HepG2 (cell line): ENCODE results near the gene DCUN1D2. TPM values are rescaled to one million over a fixed set of nuclear protein-coding genes. Genes with fewer than 3 reads are reported as not detected.
A peak's percentile ranks its signal among the peaks of the same experiment; 100 is the strongest.

Source experiments
- ESRRA ChIP-seq: sonication (generic); formaldehyde crosslinking; IDR thresholded peaks from 2 replicates; pipeline ENCODE4 v1.5.1; 2020; ENCODE audit warnings: mild to moderate bottlenecking, low read depth, missing genetic modification reagents
- IRF2 ChIP-seq: IDR thresholded peaks from 2 replicates; pipeline ENCODE4 v1.6.1; 2018; ENCODE audit warnings: missing genetic modification reagents, missing compliant biosample characterization
- MAZ ChIP-seq, 2 experiments: sonication (generic) in 1 of 2; formaldehyde crosslinking in 1 of 2; IDR thresholded peaks; 2 replicates each; pipeline versions ENCODE4 v1.5.0 to v1.6.1; 2012 to 2020; ENCODE audit warnings: low read depth in 2 of 2, mild to moderate bottlenecking in 2 of 2, borderline replicate concordance in 1 of 2, improper control_type of control experiment in 1 of 2, low read length in 1 of 2, missing genetic modification reagents in 1 of 2, moderate library complexity in 1 of 2
- MEIS2 ChIP-seq: sonication (generic); formaldehyde crosslinking; IDR thresholded peaks from 2 replicates; pipeline ENCODE4 v1.9.0; 2021; ENCODE audit warnings: mild to moderate bottlenecking, missing genetic modification reagents
- NONO ChIP-seq, 2 experiments: fragments of 450-650 bp in 1 of 2; sonication (generic) in 1 of 2; formaldehyde crosslinking in 1 of 2; IDR thresholded peaks in 1 of 2; conservative IDR thresholded peaks in 1 of 2; 2 replicates each; pipeline versions ENCODE4 v1.6.1 to v1.8.0; 2017 to 2022; ENCODE audit warnings: mild to moderate bottlenecking in 1 of 2, missing genetic modification reagents in 1 of 2, moderate library complexity in 1 of 2
- TBX2 ChIP-seq: sonication (generic); formaldehyde crosslinking; IDR thresholded peaks from 2 replicates; pipeline ENCODE4 v1.5.0; 2020; ENCODE audit warnings: missing genetic modification reagents, mild to moderate bottlenecking, borderline replicate concordance
- ZBTB7A ChIP-seq: sonication (generic); formaldehyde crosslinking; IDR thresholded peaks from 2 replicates; pipeline ENCODE4 v1.8.0; 2022; ENCODE audit warnings: mild to moderate bottlenecking, missing genetic modification reagents
- ZIK1 ChIP-seq: sonication (generic); formaldehyde crosslinking; IDR thresholded peaks from 2 replicates; pipeline ENCODE4 v1.5.0; 2020; ENCODE audit warnings: mild to moderate bottlenecking, low read depth, missing genetic modification reagents, borderline replicate concordance
- ZNF343 ChIP-seq: sonication (generic); formaldehyde crosslinking; IDR thresholded peaks from 2 replicates; pipeline ENCODE4 v1.4.0; 2020; ENCODE audit warnings: mild to moderate bottlenecking, missing genetic modification reagents
- ZNF564 ChIP-seq: sonication (generic); formaldehyde crosslinking; IDR thresholded peaks from 2 replicates; pipeline ENCODE4 v1.8.1; 2023; ENCODE audit warnings: mild to moderate bottlenecking, missing genetic modification reagents
- ZNF619 ChIP-seq: sonication (generic); formaldehyde crosslinking; IDR thresholded peaks from 2 replicates; pipeline ENCODE4 v1.4.0; 2020; ENCODE audit warnings: mild to moderate bottlenecking, missing genetic modification reagents
- ZNF782 ChIP-seq: sonication (generic); formaldehyde crosslinking; IDR thresholded peaks from 2 replicates; pipeline ENCODE4 v1.4.0; 2020; ENCODE audit warnings: missing genetic modification reagents, mild to moderate bottlenecking, borderline replicate concordance
- ZNF816 ChIP-seq: sonication (generic); formaldehyde crosslinking; IDR thresholded peaks from 2 replicates; pipeline ENCODE4 v1.8.0; 2022; ENCODE audit warnings: missing genetic modification reagents, mild to moderate bottlenecking, borderline replicate concordance
- polyA plus RNA-seq, 8 experiments: library from polyadenylated mRNA; depleted of rRNA in 3 of 8; stranded (reverse) in 7 of 8; unstranded in 1 of 8; fragments of >200 nt; fragmentation: Illumina TruSeq in 4 of 8; extraction: Trizol in 4 of 8; gene quantifications; 2 replicates each; pipeline versions ENCODE4 v1.2.1 to v1.2.3, GENCODE V29; 2011 to 2016; ENCODE audit warnings: low read depth in 4 of 8, missing spikeins in 1 of 8, mixed read lengths in 1 of 8; ENCODE audit not compliant: insufficient read depth in 1 of 8
- total RNA-seq, 5 experiments: library from RNA; depleted of rRNA; stranded (reverse); fragments of >200 nt; fragmentation: Illumina TruSeq; extraction: Trizol; gene quantifications; 2 replicates each; pipeline ENCODE4 v1.2.3, GENCODE V29; 2016; ENCODE audit warnings: low read depth in 1 of 5
- TF ChIP-seq, protein P1 (sequence below): sonication (generic); formaldehyde crosslinking; IDR thresholded peaks from 2 replicates; pipeline ENCODE4 v1.5.0; 2020; ENCODE audit warnings: mild to moderate bottlenecking, missing genetic modification reagents, borderline replicate concordance
- TF ChIP-seq, protein P2 (sequence below): sonication (generic); formaldehyde crosslinking; IDR thresholded peaks from 2 replicates; pipeline ENCODE4 v1.5.0; 2020; ENCODE audit warnings: mild to moderate bottlenecking, missing genetic modification reagents
- TF ChIP-seq, protein P3 (sequence below): sonication (generic); IDR thresholded peaks from 2 replicates; pipeline ENCODE4 v1.6.1; 2016; ENCODE audit warnings: low read depth, borderline replicate concordance
- TF ChIP-seq, protein P4 (sequence below): sonication (generic); formaldehyde crosslinking; IDR thresholded peaks from 2 replicates; pipeline ENCODE4 v1.9.0; 2022; ENCODE audit warnings: missing genetic modification reagents, mild to moderate bottlenecking, borderline replicate concordance

Gene DCUN1D2
- total and polyA plus RNA-seq, 2 of the 13 experiments (the other 11 are each of a cell fraction or from before 2014, with no cell fraction given) = 9.1 to 9.6 TPM

DNA sequence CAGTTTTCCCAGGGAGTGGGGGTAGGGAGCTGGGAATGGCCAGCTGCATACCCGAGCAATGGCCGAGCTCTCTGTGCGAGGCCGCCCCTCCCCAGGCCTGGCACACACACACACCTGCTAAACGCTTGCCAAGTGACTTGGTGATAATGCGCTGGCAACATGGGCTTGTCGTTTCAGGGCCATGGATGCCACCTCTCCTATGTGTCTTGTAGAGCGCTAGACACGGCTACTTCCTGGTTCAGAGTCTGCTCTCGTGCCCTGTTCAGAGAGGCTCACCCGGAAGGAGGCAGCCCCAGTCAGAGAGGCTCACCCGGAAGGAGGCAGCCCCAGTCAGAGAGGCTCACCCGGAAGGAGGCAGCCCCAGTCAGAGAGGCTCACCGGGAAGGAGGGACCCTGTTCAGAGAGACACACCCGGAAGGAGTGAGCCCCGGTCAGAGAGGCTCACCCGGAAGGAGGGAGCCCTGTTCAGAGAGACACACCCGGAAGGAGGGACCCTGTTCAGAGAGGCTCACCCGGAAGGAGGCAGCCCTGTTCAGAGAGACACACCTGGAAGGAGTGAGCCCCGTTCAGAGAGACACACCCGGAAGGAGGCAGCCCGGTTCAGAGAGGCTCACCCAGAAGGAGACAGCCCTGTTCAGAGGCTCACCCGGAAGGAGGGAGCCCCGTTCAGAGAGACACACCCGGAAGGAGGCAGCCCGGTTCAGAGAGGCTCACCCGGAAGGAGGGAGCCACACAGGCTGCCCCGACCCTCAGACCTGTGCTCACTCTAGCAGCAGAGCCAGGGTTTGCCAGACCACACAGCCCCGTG is 41.4 kb downstream of the DCUN1D2 start (continued):
- TF ChIP-seq, protein P1, sequence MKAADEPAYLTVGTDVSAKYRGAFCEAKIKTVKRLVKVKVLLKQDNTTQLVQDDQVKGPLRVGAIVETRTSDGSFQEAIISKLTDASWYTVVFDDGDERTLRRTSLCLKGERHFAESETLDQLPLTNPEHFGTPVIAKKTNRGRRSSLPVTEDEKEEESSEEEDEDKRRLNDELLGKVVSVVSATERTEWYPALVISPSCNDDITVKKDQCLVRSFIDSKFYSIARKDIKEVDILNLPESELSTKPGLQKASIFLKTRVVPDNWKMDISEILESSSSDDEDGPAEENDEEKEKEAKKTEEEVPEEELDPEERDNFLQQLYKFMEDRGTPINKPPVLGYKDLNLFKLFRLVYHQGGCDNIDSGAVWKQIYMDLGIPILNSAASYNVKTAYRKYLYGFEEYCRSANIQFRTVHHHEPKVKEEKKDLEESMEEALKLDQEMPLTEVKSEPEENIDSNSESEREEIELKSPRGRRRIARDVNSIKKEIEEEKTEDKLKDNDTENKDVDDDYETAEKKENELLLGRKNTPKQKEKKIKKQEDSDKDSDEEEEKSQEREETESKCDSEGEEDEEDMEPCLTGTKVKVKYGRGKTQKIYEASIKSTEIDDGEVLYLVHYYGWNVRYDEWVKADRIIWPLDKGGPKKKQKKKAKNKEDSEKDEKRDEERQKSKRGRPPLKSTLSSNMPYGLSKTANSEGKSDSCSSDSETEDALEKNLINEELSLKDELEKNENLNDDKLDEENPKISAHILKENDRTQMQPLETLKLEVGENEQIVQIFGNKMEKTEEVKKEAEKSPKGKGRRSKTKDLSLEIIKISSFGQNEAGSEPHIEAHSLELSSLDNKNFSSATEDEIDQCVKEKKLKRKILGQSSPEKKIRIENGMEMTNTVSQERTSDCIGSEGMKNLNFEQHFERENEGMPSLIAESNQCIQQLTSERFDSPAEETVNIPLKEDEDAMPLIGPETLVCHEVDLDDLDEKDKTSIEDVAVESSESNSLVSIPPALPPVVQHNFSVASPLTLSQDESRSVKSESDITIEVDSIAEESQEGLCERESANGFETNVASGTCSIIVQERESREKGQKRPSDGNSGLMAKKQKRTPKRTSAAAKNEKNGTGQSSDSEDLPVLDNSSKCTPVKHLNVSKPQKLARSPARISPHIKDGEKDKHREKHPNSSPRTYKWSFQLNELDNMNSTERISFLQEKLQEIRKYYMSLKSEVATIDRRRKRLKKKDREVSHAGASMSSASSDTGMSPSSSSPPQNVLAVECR = peak; percentile 86
- TF ChIP-seq ZBTB7A (CRISPR knock-in tag) (0 out of 2 replicates have a peak, but pooled peaks have one; percentile 8), ZNF343 (CRISPR knock-in tag) (0 out of 2 replicates have a peak, but pooled peaks have one; percentile 52), ZNF782 (CRISPR knock-in tag) (0 out of 2 replicates have a peak, but pooled peaks have one; percentile 67), ZNF564 (CRISPR knock-in tag) (0 out of 2 replicates have a peak, but pooled peaks have one; percentile 44), TBX2 (CRISPR knock-in tag) (peak; percentile 45; the same call in 1 of the 2 replicates), ZIK1 (CRISPR knock-in tag) (0 out of 2 replicates have a peak, but pooled peaks have one; percentile 31), IRF2 (peak; percentile 44; the same call in 1 of the 2 replicates), ZNF619 (CRISPR knock-in tag) (no peak; the same call in 1 of the 2 replicates), MEIS2 (no peak; the same call in 1 of the 2 replicates), NONO (IDR thresholded peaks at IDR 0.05) (no peak), NONO (CRISPR knock-in tag; conservative IDR thresholded peaks at IDR 0.05) (peak; percentile 92), ZNF816 (no peak), ESRRA (CRISPR knock-in tag) (peak; percentile 50; the same call in 1 of the 2 replicates), MAZ (IDR thresholded peaks at IDR 0.05; ENCODE audit: borderline replicate concordance, low read depth, low read length) (peak; percentile 80; the same call in 1 of the 2 replicates), MAZ (CRISPR knock-in tag; IDR thresholded peaks at IDR 0.05; ENCODE audit: low read depth) (peak; percentile 74; the same call in 1 of the 2 replicates)
- TF ChIP-seq, protein P2, sequence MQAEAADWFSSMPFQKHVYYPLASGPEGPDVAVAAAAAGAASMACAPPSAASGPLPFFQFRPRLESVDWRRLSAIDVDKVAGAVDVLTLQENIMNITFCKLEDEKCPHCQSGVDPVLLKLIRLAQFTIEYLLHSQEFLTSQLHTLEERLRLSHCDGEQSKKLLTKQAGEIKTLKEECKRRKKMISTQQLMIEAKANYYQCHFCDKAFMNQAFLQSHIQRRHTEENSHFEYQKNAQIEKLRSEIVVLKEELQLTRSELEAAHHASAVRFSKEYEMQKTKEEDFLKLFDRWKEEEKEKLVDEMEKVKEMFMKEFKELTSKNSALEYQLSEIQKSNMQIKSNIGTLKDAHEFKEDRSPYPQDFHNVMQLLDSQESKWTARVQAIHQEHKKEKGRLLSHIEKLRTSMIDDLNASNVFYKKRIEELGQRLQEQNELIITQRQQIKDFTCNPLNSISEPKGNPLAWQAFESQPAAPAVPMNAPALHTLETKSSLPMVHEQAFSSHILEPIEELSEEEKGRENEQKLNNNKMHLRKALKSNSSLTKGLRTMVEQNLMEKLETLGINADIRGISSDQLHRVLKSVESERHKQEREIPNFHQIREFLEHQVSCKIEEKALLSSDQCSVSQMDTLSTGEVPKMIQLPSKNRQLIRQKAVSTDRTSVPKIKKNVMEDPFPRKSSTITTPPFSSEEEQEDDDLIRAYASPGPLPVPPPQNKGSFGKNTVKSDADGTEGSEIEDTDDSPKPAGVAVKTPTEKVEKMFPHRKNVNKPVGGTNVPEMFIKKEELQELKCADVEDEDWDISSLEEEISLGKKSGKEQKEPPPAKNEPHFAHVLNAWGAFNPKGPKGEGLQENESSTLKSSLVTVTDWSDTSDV (CRISPR knock-in tag) = no peak
- TF ChIP-seq, protein P3, sequence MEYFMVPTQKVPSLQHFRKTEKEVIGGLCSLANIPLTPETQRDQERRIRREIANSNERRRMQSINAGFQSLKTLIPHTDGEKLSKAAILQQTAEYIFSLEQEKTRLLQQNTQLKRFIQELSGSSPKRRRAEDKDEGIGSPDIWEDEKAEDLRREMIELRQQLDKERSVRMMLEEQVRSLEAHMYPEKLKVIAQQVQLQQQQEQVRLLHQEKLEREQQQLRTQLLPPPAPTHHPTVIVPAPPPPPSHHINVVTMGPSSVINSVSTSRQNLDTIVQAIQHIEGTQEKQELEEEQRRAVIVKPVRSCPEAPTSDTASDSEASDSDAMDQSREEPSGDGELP = no peak
- TF ChIP-seq, protein P4, sequence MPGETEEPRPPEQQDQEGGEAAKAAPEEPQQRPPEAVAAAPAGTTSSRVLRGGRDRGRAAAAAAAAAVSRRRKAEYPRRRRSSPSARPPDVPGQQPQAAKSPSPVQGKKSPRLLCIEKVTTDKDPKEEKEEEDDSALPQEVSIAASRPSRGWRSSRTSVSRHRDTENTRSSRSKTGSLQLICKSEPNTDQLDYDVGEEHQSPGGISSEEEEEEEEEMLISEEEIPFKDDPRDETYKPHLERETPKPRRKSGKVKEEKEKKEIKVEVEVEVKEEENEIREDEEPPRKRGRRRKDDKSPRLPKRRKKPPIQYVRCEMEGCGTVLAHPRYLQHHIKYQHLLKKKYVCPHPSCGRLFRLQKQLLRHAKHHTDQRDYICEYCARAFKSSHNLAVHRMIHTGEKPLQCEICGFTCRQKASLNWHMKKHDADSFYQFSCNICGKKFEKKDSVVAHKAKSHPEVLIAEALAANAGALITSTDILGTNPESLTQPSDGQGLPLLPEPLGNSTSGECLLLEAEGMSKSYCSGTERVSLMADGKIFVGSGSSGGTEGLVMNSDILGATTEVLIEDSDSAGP (CRISPR knock-in tag) = peak; percentile 85
